Measurements from ENCODE around the gene PRUNE2.

Gene PRUNE2

DNA sequence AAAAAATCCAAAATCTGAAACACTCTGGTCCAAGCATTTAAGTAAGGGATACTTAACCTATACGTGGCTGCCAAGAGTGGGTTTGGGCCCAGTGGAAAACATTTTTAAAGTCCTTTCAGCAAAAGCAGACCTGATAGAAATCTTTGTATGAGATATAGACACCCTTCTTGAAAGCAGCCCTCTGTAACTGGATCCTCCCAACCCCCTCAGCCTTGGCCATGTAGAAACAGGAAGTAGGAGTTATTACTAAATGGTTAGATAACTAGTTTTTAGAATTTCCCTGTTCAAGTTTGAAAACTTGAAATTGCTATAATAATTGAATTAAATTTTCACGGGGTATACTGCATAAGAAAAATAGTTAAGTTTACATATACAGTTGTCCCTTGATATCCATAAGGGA is 253.0 kb downstream of the PRUNE2 start:
- DNase-seq, result no peak

DNA sequence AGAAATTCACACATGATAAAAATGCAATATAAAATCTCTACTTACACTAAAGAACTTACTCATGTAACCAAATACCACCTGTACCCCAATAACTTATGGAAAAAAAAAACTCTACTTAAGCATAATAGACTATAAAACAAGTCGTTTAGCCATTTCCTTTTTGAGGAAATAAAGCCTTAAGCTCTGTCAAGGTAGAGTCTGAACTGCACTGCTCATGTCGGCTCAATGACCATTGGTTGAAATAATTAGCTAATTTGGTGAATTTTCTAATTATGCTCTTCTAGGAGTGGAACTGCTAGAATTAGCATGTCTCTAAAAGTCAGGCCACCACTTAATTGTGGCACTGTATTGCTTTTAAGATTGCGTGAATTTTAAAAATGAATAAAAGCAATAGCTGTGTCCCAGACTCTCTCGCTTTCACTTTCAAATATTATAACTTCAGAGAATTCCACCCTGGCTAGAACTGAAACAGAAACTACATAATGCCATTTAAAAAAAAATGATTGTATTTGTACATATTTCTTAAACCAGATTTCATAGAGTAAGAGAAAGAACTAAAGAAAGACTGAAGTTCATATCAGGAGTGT is 254.7 kb downstream of the PRUNE2 start:
- DNase-seq, result no peak

DNA sequence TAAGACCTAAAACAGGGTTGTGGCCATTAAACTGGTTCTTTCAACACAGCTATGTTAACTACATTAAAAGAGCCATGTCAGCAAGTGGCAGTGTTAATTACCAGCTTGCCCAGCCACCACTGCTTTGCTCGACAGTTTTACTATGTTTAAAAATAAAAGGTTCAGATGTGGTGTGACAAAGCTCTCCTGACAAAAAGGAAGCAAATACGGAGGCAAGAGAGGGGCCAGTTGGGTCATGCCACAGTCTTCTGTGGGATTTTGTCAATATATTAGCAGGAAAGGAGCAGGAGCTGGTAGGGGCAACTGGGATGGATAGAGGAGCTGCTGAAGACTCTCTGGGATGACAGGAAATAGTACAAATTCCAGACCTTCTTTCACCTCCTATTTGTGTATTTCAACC is 255.2 kb downstream of the PRUNE2 start:
- no peak for DNase-seq

DNA sequence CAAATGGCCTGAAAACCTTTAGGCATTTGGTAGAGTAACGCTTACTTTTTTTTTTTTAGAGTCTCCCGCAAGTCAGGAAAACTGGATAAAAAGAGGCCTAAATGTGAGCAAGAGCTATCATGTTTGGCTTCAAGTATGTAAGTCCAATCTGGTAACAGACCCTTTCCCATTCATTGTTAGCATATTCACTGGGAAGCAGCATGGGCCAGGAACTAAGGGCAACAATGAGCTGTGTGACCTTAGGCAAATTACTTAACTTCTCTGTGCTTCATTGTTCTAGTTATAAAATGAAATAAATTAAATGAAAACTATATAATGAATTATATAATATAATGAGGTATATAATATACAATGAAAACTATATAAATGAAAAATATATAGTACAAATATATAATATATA is 256.0 kb downstream of the PRUNE2 start:
- DNase-seq, result no peak

- DNase-seq, result no peak
Observed at GRCh38 chr9:76646249-76646648, 259.7 kb downstream of the PRUNE2 start.

DNA sequence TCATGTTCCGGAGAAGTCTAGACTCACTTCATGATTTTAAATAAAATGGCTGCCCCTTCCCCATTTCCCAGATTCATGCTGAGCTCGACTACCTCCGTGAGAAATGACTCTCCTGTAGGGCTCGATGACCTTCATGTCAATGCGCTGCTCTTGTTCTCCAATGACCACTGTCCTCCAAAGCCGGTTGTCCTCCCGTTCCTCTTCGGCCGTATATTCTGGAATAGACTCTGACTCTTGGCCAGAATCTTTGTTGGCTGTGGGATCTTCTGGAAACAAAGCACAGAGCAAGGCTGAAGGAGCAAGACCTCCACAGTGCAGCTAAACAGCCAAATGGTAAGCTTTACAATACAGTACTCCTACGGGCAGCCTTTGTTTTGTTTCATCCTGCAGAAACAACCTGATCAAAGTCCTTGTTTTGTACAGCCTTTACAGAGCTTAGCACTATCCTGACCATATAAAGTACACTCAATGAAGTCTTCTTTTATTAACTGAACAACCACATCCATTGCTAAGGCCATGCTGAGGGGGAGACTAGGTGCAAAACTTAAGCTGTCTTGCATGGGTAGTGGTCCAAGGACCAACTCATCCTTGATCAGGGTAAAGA is 261.2 kb downstream of the PRUNE2 start:
- DNase-seq, result no peak

DNA sequence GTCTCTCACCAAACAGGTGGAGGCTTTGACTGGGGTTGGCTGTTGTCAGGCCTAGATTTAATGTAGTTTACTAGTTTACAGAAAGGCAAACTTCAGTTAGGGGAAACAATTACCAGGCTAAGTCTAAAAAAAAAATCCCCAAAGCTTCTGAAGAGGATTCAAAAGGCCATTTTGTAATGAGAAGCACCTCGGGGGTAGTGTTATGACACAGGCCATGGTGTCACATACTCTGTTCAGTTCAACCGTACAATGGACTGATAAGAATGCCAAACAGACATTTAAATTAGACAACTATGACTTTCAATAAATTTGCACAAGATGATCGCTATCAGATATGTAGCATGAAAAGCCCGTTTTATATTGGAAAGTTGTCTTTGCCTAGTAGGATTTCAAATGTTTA is 261.7 kb downstream of the PRUNE2 start:
- no peak for DNase-seq

DNA sequence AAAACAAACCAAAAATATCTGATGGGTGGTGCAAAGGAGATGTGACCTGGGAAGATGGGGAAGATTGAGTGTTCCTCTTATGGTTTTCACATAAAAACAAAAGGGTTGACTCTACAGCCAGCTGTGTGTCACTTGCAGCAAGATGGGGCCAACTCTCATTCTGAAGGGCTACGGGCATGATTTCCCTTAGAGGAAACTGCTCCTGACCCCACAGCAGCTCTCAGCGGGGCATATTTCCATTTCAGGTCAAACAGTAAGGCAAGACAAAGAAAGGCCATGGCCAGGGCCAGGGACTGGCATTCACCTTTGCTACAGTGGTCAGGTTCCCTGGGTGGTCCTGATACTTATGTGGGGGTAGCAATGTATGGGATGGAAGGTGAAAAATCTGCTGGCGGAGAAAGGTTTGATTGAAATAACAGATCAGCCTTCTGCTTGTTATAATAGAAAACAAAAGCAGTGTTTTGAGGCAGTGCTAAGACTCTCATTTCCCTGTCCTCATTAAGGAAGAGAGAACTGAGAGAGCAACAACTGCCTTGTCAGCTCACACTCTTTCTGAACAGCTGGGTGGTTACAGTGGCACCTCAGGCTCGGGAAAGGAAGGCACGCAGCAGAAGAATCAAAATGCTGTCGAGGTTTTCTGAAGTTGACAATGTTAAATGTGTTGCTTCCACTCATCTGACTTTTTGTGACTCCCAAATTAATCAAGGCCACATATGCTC is 262.4 kb downstream of the PRUNE2 start:
- DNase-seq, result no peak

DNA sequence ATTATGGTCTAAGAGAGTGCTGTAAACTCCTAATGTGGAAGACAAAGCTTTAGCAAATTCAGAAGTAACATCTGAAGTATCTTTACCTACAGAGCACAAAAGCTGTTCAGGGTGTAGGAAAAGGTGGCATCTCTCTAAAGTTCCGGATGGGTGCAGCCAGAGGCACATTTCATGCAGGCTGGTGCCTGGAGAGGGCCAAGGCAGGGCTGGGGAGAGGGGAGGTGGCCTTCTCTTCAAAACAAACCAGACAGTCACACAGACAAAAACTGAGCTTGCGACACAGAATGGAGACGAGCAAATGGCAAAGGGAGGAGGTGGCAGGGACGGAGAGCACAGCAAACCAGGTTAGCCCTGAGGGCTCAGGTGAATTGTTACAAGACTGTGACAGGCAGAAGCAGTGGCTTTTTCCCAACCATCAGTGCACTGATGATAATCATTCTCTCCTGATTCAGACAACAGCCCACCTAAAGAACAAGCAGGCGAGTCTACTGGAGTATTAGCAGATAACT is 263.2 kb downstream of the PRUNE2 start:
- DNase-seq, result no peak

GRCh38 chr9:76642074-76642473 is 263.8 kb downstream of the PRUNE2 start:
- no peak for DNase-seq

DNA sequence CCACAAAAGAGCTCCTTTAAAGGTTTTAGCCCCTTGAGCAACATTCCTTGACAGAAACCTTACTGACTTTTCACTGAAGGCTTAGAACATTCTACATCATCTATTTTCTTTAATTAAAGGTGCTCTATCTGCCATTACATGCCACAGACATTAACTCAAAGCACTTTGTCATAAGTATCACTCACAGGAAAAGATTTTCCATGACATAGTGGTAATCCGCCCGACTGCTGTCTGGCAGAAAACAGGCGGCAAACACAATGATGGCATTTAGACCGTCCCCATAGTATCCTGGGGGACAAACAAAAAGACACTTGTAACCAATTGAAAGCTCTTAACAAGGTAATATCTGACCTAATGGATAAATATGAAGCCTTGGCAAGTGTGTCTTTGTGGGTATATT is 267.9 kb downstream of the PRUNE2 start:
- DNase-seq, result no peak

DNA sequence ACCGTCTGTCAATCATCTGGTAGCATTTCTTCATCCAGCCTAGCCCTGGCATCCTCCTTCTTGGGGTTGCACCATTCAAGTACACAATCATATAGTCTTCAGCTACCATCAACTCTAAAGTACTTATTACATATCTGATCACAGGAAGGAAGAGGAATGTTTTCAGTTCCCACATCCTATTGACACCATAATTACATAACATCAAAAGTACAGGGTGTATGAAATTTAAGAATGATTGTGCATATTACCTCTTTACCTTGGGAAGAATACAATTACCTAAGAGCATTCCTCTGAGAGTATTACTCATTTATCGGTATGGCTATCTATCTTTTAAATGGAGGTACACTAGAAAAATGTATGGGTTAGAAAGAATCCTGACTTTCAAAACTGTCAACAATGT is 268.5 kb downstream of the PRUNE2 start:
- DNase-seq, result no peak

- DNase-seq, result no peak
Observed at GRCh38 chr9:76634356-76635054, 271.4 kb downstream of the PRUNE2 start.

GRCh38 chr9:76630916-76631315 is 275.0 kb downstream of the PRUNE2 start:
- no peak for DNase-seq

DNA sequence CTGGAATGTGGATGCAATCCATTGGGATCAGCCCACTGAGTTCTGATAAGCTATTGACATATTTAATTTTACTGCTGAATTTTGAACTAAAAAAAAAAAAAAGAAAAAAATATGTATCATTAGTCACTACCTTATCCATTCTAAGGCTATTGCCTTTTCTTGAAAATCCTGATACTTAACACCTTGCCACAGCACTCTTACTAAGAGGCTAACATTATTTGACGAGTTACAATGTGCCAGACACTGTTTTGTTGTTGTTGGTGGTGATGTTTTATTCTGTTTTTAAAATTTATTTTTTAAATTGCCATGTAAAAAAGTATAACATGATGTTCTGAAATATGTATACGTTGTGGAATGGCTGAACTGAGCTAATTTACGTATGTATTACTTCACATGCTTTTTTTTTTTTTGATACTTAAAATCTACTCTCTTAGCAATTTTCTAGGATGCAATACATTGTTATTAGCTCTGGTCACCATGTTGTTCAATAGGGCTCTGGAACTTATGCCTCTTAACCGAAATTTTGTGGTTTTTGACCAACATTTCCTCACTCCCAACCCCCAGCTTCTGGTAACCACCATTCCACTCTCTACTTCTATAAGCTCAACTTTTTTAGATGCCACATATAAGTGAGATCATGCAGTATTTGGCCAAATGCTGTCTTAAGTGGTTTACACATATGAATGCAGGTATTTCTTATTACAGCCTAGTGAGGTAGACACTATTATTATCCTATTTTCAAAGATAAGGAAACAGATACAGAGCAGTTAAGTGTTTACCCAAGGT is 276.5 kb downstream of the PRUNE2 start:
- DNase-seq, result no peak

DNA sequence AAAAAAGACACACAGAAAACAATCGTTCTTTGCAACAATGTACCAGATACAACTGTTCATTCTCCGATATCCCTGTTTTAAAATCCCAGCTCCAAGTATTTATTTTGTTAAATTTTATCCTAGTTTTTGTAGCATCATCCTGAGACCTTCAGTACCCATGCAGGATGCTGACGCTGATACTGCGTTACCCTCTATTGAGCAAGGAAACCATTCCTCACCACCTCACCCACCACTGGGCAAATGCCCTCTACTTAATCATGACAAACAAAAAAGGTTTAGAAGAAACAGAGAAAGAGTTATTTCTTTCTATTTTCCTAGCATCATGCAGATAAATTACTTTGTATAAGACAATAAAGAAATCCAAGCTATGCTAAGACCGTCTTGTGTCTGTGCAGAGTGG is 277.8 kb downstream of the PRUNE2 start:
- DNase-seq, result no peak

DNA sequence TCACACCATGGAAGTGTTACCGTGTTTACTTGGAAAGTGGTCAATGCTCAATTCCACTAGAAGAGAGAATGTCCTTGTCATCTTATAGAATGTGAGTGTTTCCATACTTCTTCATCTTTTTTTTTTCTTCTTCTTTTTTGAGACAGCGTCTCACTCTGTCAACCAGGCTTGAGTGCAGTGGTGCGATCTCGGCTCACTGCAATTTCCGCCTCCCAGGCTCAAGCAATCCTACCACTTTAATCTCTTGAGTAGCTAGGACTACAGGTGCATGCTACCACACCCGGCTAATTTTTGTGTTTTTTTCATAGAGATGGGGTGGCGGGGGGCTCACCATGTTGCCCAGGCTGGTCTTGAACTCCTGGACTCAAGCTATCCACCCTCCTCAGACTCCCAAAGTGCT is 278.9 kb downstream of the PRUNE2 start:
- no peak for DNase-seq

GRCh38 chr9:76626141-76626540 is 279.8 kb downstream of the PRUNE2 start:
- DNase-seq, result no peak

GRCh38 chr9:76624391-76625048 is 281.4 kb downstream of the PRUNE2 start:
- no peak for DNase-seq

DNA sequence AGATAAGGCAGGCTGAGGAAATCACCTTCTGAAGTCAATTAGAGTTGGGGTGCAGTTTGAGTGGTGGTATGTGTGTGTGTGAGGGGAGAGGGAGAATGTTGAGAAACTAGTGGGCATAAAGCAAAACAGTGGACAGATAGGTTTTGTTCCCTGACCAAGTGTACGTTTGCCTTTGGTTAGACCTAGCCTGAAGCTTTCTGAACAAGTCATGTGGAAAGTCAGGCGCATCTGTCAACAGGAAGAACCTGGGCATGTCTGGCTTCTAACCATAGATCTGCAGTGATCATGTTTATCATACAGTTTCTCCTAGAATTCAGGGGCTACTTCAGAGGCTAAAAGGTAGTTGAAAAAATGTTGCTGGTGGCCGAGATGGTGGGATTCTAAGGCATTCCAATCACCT is 284.9 kb downstream of the PRUNE2 start:
- DNase-seq, result no peak

DNA sequence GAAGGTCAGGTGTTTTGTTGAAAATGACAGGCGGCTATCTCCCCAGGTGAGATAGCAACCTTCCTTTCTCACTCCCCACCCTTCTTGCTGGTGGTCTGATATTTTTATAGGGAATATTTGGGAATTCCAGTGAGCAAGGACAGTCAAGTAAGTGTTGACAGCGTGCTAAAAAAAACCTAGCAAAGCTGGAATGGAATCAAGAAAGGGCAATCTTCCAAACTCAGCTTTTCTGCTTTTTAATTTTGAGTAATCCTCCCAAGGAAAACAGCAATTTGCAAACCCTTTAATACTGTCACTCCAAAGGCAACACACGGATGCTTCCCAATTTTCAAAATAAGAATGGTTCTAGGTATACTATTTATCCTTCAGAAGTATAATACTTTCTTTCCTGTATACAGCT is 285.3 kb downstream of the PRUNE2 start:
- no peak for DNase-seq

- DNase-seq, result no peak
Observed at GRCh38 chr9:76619640-76620039, 286.3 kb downstream of the PRUNE2 start.
